ENCODE measurements around the gene LASP1NB.
A peak's percentile ranks its signal among the peaks of the same experiment; 100 is the strongest.

LASP1NB gene

DNA sequence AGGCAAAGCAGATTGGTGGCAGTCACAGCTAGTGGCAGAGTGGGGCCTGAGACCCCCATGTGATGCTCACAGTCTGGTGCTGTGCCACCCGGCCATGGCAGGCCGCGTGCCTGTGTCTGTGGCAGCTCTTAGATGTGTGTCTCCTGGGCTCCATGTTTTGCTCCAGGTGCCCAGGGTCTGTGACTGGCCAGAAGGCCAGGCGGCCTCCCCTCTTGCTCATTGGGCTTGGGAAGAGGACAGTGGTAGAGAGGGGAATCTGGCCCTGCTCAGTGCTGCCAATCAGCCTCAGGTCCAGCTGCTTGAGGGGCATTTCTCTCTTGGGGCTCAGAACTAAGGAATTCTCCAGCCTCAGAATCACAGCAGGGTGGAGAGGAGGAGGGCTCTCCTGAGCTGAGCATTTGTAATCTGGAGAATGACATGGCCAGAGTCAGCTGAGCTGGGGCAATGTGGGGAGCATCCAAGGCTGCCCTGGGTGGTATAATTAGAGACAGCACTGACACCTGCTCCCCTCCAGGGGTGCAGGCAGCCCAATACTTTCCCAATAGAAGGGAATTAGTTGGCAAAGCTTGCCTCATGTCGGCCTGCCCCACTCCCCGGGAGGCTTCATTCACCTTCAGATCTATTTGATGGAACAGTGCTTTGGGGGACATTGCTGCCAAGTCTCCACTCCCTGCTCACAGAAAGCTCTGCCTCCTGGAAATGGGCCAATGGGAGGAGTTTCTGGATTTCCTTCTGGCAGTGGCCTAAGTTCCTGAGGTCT lies 2.7 kb upstream of the LASP1NB start (continued):
- TF ChIP-seq, protein P1, sequence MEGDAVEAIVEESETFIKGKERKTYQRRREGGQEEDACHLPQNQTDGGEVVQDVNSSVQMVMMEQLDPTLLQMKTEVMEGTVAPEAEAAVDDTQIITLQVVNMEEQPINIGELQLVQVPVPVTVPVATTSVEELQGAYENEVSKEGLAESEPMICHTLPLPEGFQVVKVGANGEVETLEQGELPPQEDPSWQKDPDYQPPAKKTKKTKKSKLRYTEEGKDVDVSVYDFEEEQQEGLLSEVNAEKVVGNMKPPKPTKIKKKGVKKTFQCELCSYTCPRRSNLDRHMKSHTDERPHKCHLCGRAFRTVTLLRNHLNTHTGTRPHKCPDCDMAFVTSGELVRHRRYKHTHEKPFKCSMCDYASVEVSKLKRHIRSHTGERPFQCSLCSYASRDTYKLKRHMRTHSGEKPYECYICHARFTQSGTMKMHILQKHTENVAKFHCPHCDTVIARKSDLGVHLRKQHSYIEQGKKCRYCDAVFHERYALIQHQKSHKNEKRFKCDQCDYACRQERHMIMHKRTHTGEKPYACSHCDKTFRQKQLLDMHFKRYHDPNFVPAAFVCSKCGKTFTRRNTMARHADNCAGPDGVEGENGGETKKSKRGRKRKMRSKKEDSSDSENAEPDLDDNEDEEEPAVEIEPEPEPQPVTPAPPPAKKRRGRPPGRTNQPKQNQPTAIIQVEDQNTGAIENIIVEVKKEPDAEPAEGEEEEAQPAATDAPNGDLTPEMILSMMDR (IDR thresholded peaks at IDR 0.05; ENCODE audit: control extremely low read depth in 1 of 3, insufficient read depth in 1 of 3, low read depth in 1 of 3, low read length in 3 of 3), result peak in 2 of 3 experiments; percentile 4 to 21; a peak in 2 of 4 replicates
